ENCODE data around the gene NDUFS8. TPM values are rescaled to one million over a fixed set of nuclear protein-coding genes. Genes with fewer than 3 reads are reported as not detected.

Gene NDUFS8
- total and polyA plus RNA-seq, 12 donors, result 330 to 774 (median 430) TPM

DNA sequence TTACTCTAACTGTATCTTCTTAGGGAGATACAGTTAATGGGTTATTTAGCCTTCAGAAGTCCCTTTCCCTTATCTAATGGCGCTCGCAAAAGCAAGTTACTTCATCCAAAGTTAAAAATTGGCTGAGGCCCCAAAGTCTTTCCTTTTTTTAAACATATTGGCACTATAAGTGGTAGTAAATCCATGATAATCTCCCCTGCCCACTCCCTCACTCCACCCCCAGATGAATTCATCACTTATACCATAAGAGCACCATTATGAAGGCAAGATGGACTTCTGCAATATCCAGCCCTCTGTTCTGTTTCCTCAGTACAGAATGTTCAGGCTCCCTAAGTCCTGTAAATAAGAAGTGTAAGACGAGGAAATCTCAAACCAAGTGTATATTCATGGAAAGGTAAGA lies 53.0 kb downstream of the NDUFS8 start:
- WGBS, 2 donors, result 82 to 86% methylated on average over 3 of the region's 3 CpGs
- no peak overlapping the region for H3K4me3 ChIP-seq
- peaks cover 0 to 23% (median 8%) of the 10 kb centered on the region in 9 donors for H3K36me3 ChIP-seq
- H3K27ac ChIP-seq, result no peak overlapping the region
- H3K4me1 ChIP-seq, result no peaks in the 10 kb centered on the region
- TF ChIP-seq, protein P1, sequence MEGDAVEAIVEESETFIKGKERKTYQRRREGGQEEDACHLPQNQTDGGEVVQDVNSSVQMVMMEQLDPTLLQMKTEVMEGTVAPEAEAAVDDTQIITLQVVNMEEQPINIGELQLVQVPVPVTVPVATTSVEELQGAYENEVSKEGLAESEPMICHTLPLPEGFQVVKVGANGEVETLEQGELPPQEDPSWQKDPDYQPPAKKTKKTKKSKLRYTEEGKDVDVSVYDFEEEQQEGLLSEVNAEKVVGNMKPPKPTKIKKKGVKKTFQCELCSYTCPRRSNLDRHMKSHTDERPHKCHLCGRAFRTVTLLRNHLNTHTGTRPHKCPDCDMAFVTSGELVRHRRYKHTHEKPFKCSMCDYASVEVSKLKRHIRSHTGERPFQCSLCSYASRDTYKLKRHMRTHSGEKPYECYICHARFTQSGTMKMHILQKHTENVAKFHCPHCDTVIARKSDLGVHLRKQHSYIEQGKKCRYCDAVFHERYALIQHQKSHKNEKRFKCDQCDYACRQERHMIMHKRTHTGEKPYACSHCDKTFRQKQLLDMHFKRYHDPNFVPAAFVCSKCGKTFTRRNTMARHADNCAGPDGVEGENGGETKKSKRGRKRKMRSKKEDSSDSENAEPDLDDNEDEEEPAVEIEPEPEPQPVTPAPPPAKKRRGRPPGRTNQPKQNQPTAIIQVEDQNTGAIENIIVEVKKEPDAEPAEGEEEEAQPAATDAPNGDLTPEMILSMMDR (IDR thresholded peaks at IDR 0.05), result no peak
- ATAC-seq (no peak), DNase-seq (no peak)
- H3K9me3 ChIP-seq, result no peaks in the 10 kb centered on the region
- intact Hi-C loops (cut with DNase I), result no loop called here
- no peaks in the 10 kb centered on the region for H3K27me3 ChIP-seq

Small RNAs within 50 kb of the gene (microRNA-seq; reads per million reads assigned to microRNA genes)
- gene MIR4691 (0 to 0.51 reads per million in 2 donors), gene MIR6753 (0 reads per million in 2 donors), gene MIR7113 (0 to 1.5 reads per million in 2 donors)

Other genes starting within 250 kb of the NDUFS8 start
- 10 to 100 TPM in 2 of 10 donors, 1 to 10 TPM in 8; 3.2 to 18.2 (median 6.2) TPM for gene UNC93B1, start 26.6 kb upstream of the NDUFS8 start, total RNA-seq
- 1 to 10 TPM; 8.8 to 9.1 TPM for gene UNC93B1, start 26.6 kb upstream of the NDUFS8 start, polyA plus RNA-seq
- gene ALDH3B1, start 20.4 kb upstream of the NDUFS8 start, total RNA-seq, result 10 to 100 TPM in 1 of 10 donors, 1 to 10 TPM in 9; 3.5 to 11.0 (median 4.3) TPM
- 1 to 10 TPM; 2.1 to 3.2 TPM for gene ALDH3B1, start 20.4 kb upstream of the NDUFS8 start, polyA plus RNA-seq
- 10 to 100 TPM in 9 of 10 donors, 1 to 10 TPM in 1; 7.9 to 44.8 (median 14.6) TPM for gene TCIRG1, start 8.3 kb downstream of the NDUFS8 start, total RNA-seq
- 10 to 100 TPM; 41.9 to 91.4 TPM for gene TCIRG1, start 8.3 kb downstream of the NDUFS8 start, polyA plus RNA-seq
- gene CHKA, start 90.7 kb downstream of the NDUFS8 start, total RNA-seq, result 10 to 100 TPM in 3 of 10 donors, 1 to 10 TPM in 7; 7.0 to 11.8 (median 9.2) TPM
- 10 to 100 TPM; 14.7 to 66.1 TPM for gene CHKA, start 90.7 kb downstream of the NDUFS8 start, polyA plus RNA-seq
- 10 to 100 TPM; 26.2 to 37.1 (median 30.5) TPM for gene KMT5B, start 182.6 kb downstream of the NDUFS8 start, total RNA-seq
- 10 to 100 TPM; 10.5 to 25.0 TPM for gene KMT5B, start 182.6 kb downstream of the NDUFS8 start, polyA plus RNA-seq
- 10 to 100 TPM; 14.9 to 45.6 (median 28.1) TPM for gene C11orf24, start 241.3 kb downstream of the NDUFS8 start, total RNA-seq
- gene C11orf24, start 241.3 kb downstream of the NDUFS8 start, polyA plus RNA-seq, result 10 to 100 TPM; 54.2 to 62.2 TPM

Data from heart right ventricle (tissue), 16 donors.